AML-193 (cell line): Measurements from ENCODE around the gene HAPLN2.
"Not testable (repeated sequence)": the region's sequence is repeated elsewhere in the genome, so short reads cannot be mapped to it uniquely, and the experiment has no call there.

ENCODE experiments used
- DNase-seq, 2 experiments: peaks; one replicate each; lab custom pipeline; 2025; lab: John Stamatoyannopoulos, UW

Gene HAPLN2

DNA sequence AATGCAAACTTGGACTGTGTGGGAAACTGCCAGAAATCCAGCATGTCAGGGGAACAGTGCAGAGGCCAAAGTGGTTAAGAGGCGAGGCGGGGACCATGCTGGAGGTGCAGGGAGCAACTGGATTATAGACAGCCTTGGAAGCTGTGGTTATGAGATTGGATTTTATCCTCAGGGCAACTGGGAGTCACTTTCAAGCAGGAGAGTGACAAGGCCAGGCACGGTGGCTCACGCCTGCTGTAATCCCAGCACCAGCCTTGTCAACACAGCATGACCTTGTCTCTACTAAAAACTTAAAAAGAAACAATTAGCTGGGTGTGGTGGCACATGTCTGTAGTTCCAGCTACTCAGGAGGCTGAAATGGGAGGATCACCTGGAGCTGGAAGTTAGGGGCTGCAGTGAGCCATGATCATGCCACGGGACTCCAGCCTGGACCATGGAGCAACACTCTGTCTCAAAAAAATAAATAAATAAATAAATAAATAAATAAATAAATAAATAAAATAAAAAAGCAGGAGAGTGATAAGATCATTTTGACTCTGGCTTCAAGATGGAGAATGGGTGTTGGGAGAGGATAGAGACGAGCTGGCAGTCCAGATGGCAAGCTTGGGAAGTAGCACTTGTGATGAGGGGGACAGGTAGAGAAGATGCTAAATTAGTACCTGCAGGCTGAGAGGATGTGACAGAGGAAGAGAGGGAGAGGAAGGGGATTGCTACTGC lies 3.5 kb downstream of the HAPLN2 start:
- DNase-seq: no peak

DNA sequence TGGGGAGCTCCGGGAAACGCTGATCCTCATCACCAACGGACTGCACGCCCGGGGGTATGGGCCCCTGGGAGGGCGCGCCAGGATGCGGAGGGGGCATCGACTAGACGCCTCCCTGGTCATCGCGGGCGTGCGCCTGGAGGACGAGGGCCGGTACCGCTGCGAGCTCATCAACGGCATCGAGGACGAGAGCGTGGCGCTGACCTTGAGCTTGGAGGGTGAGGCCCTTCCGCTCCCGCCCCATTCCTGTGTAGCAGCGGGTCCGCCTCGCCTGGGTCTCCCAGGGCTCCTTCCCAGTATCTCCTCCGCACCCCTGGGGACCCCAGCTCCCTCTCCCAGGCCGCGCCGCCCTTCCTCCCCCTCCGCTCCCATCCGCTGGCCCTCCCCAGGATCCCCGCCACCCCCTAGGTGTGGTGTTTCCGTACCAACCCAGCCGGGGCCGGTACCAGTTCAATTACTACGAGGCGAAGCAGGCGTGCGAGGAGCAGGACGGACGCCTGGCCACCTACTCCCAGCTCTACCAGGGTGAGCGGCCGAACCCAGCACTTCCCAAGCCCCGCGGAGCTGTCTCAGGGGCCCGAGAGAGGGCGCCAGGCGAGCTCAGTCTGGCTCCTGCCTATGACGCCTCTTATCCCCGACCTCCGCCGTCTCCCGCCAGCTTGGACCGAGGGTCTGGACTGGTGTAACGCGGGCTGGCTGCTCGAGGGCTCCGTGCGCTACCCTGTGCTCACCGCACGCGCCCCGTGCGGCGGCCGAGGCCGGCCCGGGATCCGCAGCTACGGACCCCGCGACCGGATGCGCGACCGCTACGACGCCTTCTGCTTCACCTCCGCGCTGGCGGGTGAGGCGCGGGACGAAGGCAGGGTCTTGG lies 5.0 kb downstream of the HAPLN2 start:
- DNase-seq: no peak

DNA sequence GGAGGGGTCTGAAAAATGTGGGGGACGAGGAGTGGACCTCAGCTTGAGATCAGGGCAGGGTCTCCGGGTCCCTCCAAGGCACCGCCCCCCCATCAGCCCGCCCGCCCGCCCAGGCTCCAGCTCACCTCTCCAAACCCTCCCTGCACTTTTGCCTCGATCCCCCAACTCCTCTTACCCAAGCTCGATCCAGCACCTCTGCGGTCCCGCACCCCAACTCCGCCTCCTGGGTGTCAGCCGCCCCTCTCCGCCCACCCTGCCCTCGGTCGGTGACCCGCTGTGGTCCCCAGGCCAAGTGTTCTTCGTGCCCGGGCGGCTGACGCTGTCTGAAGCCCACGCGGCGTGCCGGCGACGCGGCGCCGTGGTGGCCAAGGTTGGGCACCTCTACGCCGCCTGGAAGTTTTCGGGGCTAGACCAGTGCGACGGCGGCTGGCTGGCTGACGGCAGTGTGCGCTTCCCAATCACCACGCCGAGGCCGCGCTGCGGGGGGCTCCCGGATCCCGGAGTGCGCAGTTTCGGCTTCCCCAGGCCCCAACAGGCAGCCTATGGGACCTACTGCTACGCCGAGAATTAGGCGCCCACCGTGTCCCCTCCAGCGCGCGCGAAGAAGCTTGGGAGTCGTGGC lies 5.7 kb downstream of the HAPLN2 start:
- DNase-seq: no peak

DNA sequence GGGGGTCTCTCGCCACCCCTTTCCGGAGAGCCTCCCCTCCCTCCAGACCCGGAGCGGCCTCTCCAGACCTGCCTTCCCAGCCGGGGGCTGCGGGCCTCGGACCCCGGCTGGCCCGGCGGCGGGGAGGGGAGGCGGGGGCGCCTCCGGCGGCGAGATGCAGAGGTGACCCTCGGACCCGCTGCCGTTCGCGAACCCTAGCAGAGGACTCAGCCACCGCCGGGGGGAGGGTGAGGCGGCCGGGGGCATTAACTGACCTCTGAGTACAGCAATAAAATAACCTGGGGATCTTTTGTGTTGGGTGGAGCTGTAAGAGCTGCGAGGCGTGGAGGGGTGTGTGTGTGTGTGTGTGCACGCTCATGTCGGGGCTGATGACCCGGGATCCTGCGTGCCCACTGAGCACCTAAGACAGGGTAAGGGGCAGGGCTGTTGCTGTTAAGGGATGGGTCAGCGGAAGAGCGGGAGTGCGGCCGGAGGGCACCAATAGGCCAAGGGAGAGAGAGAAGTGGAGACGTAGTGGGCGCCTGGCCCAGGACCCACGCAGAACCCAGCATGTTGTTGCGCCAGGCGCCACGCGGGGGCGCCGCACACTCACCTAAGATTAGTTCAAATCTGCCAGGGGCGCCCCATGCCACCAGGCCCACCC lies 6.3 kb downstream of the HAPLN2 start:
- peak in 1 of 2 experiments; percentile 13 for DNase-seq

DNA sequence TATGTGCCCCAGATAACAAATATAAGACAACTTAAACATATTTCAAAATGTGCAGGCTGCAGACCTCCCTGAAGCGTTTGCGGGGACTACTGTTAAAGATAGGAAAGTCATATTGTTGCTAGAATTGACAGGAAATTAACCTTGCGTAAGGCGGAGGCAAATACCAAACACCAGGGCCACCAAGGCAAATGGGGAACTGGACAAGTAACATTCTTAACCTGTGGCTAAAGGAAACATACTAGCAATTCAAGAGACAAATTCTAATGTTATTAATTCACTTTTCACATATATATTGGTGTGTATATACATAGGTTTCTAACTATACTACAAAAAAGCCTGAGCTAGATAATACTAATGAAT lies 6.8 kb downstream of the HAPLN2 start:
- no peak for DNase-seq

DNA sequence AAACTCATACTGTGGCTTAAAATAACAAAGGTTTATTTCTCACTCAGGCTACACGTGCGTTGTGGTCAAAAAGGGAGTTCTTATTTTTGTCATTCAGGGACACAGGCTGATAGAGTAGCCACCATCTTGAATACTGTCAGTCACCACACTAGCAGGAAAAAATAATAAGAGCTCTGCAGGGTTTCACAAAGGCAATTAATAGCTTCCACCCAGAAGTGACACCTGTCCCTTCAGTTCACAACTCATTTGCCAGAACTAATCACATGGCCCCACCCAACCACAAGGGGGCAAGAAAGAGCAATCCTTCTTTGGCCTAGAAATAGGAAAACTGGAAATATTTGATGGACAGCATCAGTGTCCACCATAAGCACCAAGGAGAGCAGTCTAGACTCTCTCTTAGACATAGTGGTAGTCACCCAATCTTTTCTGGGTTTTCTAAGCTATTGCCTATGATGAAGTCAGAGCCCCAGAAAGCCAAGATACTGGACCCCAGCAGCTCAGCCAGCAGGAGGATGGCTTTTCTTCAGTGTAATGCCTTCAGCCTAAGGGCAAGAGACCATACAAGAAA lies 8.2 kb downstream of the HAPLN2 start:
- peak; percentile 42 to 56 for DNase-seq

GRCh38 chr1:156629823-156630449 lies 10.7 kb downstream of the HAPLN2 start:
- DNase-seq: no peak

GRCh38 chr1:156631152-156631551 lies 11.9 kb downstream of the HAPLN2 start:
- DNase-seq: not testable (repeated sequence)

DNA sequence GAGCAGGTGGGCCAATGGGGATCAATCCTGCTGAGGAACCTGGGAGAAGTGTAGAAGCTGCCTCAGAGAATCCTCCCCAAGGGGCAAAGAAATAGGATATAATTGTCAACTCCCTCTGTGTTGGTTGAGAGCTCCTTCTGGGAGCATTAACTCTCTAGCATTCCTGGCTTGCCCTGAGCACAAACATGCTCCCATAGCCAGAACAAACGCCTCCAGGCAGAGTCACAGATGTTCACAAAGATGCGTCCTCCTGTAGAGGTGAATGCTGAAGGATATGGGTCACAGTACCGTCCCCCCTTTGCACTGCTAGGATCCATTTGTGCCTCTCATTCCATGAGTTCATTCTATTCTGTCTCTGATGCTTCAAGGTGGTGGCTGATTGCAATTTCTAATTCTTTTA lies 13.1 kb downstream of the HAPLN2 start:
- no peak for DNase-seq

- no peak for DNase-seq
Observed at GRCh38 chr1:156638189-156638985, 19.2 kb downstream of the HAPLN2 start.

DNA sequence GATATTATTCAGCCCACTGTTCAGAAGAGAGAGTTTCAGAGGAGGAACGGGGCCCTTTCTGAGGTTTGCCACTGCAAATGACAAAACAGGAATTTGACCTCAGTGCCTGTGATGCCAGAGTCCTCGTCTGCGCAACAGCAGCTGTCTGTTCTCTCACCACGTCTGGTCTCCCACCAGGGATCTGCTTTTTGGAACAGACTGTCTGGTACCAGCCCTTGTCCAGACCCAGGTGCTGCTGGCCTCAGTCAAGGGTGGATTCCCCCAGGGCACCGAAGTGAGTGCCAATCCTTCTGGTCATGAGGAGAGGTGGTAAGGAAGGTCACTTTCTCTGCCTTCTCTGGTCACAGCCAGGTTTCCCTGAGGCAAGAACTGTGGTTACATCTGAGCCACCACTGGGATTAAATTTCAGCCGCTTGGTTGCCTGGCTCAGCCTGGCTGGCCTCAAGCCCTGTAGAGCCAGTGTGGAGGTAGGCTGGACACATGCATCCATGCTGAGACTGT lies 20.4 kb downstream of the HAPLN2 start:
- peak in 1 of 2 experiments; percentile 2 for DNase-seq

GRCh38 chr1:156640842-156641706 lies 21.9 kb downstream of the HAPLN2 start:
- DNase-seq: no peak

- no peak for DNase-seq
Observed at GRCh38 chr1:156641761-156642264, 22.6 kb downstream of the HAPLN2 start, which contains the start of gene BCAN. TSS of gene BCAN (plus strand) at chr1:156642117. CDS start at chr1:156646055, 3,938 bp downstream.

DNA sequence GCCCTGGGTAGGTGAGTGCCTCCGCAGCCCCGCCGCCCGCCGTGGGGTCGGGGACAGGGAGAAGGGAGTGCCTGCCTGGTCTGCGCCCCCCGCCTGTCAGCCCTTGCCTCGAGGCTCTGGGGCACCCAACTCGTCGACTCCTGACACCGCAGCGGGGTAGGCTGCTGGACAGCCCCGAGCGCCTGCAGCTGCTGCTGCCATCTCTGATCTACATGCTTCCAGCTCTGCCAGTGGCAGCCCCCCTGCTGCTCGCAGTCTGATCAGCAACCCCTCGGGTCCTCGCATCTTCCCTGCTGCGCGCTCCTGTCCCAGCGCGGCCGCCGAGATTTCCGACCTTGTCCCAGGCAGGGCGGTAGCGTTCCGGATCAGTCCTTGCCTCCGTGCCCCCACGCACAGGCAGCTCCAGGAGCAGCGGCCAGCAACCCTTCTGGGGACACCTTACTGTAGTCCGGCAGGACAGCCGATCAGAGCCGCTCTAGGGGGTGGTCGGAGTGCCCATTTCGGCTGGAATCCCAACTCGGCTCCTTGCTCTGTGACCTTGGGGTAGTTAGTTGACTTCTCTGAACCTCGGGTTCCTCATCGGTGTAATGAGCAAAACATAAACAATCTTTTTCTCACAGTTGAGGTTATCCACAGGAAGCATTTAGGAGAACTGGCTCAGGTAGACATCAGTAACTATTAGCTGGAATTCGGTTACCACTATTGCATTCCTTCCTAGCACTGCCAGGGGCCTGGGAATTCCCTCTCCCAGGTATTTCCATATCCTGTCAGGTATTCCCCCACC lies 23.2 kb downstream of the HAPLN2 start:
- DNase-seq: no peak

- no peak for DNase-seq
Observed at GRCh38 chr1:156643049-156643777, 24.0 kb downstream of the HAPLN2 start.

DNA sequence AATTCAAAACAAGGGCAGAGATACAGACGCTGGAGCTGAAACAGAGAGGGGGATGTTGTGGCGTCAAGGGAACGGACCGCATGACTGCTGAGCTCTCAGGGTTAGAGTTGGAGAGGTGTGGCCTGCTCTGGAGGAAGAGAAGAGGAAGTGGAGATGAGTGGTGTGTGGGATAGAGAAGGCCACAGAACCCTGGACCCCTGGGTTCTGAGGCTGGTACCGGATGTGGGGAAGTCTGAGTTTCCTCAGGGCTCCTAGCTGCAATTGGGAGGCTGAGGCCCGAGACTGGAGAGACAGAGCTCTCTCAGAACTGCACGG lies 24.5 kb downstream of the HAPLN2 start:
- peak; percentile 37 to 45 for DNase-seq

- no peak for DNase-seq
Observed at GRCh38 chr1:156644146-156644545, 24.9 kb downstream of the HAPLN2 start.

- no peak for DNase-seq
Observed at GRCh38 chr1:156644640-156645039, 25.4 kb downstream of the HAPLN2 start.
